Measurements from ENCODE around the gene NCL. TPM values are rescaled to one million over a fixed set of nuclear protein-coding genes. Genes with fewer than 3 reads are reported as not detected.

NCL gene
- 1,000 to 10,000 TPM in 2 of 3 donors, 100 to 1,000 TPM in 1; 982 to 1,306 (median 1,161) TPM for polyA plus RNA-seq (ENCODE audit: insufficient read length in 3 of 3)
- long read RNA-seq, donor 1, full-length matches to known transcripts: 25 of 5,483 reads
- long read RNA-seq, donor 1, partial matches to known transcripts: 5,253 of 5,483 reads
- long read RNA-seq, donor 1, other reads (novel, unspliced or antisense): 205 of 5,483 reads
- long read RNA-seq, donor 2, full-length matches to known transcripts: 31 of 4,946 reads
- long read RNA-seq, donor 2, partial matches to known transcripts: 4,699 of 4,946 reads
- long read RNA-seq, donor 2, other reads (novel, unspliced or antisense): 216 of 4,946 reads
- long read RNA-seq, donor 3, full-length matches to known transcripts: 87 of 6,688 reads
- long read RNA-seq, donor 3, partial matches to known transcripts: 6,356 of 6,688 reads
- long read RNA-seq, donor 3, other reads (novel, unspliced or antisense): 245 of 6,688 reads
- long read RNA-seq, donor 4, full-length matches to known transcripts: 70 of 4,911 reads
- long read RNA-seq, donor 4, partial matches to known transcripts: 4,653 of 4,911 reads
- long read RNA-seq, donor 4, other reads (novel, unspliced or antisense): 188 of 4,911 reads
- long read RNA-seq, donor 5: 0 reads
- long read RNA-seq, donor 6, full-length matches to known transcripts: 53 of 5,136 reads
- long read RNA-seq, donor 6, partial matches to known transcripts: 4,893 of 5,136 reads
- long read RNA-seq, donor 6, other reads (novel, unspliced or antisense): 190 of 5,136 reads
- long read RNA-seq, donor 7, full-length matches to known transcripts: 57 of 7,565 reads
- long read RNA-seq, donor 7, partial matches to known transcripts: 7,220 of 7,565 reads
- long read RNA-seq, donor 7, other reads (novel, unspliced or antisense): 288 of 7,565 reads
- long read RNA-seq, donor 8, full-length matches to known transcripts: 84 of 10,056 reads
- long read RNA-seq, donor 8, partial matches to known transcripts: 9,734 of 10,056 reads
- long read RNA-seq, donor 8, other reads (novel, unspliced or antisense): 238 of 10,056 reads
- long read RNA-seq, donor 9, full-length matches to known transcripts: 84 of 3,624 reads
- long read RNA-seq, donor 9, partial matches to known transcripts: 3,115 of 3,624 reads
- long read RNA-seq, donor 9, other reads (novel, unspliced or antisense): 425 of 3,624 reads
- long read RNA-seq, donor 10, full-length matches to known transcripts: 49 of 4,927 reads
- long read RNA-seq, donor 10, partial matches to known transcripts: 4,681 of 4,927 reads
- long read RNA-seq, donor 10, other reads (novel, unspliced or antisense): 197 of 4,927 reads
- long read RNA-seq, donor 11, full-length matches to known transcripts: 56 of 5,056 reads
- long read RNA-seq, donor 11, partial matches to known transcripts: 4,427 of 5,056 reads
- long read RNA-seq, donor 11, other reads (novel, unspliced or antisense): 573 of 5,056 reads
- long read RNA-seq, donor 12, full-length matches to known transcripts: 24 of 4,503 reads
- long read RNA-seq, donor 12, partial matches to known transcripts: 4,317 of 4,503 reads
- long read RNA-seq, donor 12, other reads (novel, unspliced or antisense): 162 of 4,503 reads
- long read RNA-seq, donor 13, full-length matches to known transcripts: 62 of 11,720 reads
- long read RNA-seq, donor 13, partial matches to known transcripts: 11,169 of 11,720 reads
- long read RNA-seq, donor 13, other reads (novel, unspliced or antisense): 489 of 11,720 reads
- long read RNA-seq, donor 14, full-length matches to known transcripts: 59 of 5,601 reads
- long read RNA-seq, donor 14, partial matches to known transcripts: 5,343 of 5,601 reads
- long read RNA-seq, donor 14, other reads (novel, unspliced or antisense): 199 of 5,601 reads
- long read RNA-seq, donor 15, full-length matches to known transcripts: 30 of 1,512 reads
- long read RNA-seq, donor 15, partial matches to known transcripts: 1,310 of 1,512 reads
- long read RNA-seq, donor 15, other reads (novel, unspliced or antisense): 172 of 1,512 reads
- long read RNA-seq, donor 16, full-length matches to known transcripts: 234 of 13,394 reads
- long read RNA-seq, donor 16, partial matches to known transcripts: 12,829 of 13,394 reads
- long read RNA-seq, donor 16, other reads (novel, unspliced or antisense): 331 of 13,394 reads

- peak in 9 of 11 donors; percentile 70 to 97 (median 87) for DNase-seq (ENCODE audit: extremely low read depth in 1 of 11, low read depth in 9 of 11, low spot score in 4 of 11)
Measured at GRCh38 chr2:231463698-231464575, at the start of gene NCL. TSS of gene NCL (minus strand) at chr2:231464484. CDS start at chr2:231464353, 131 bp downstream.

GRCh38 chr2:231513746-231514224 lies 49.5 kb upstream of the NCL start:
- DNase-seq (ENCODE audit: extremely low read depth in 1 of 11, low read depth in 9 of 11, low spot score in 4 of 11): no peak

GRCh38 chr2:231512222-231512621 lies 47.9 kb upstream of the NCL start:
- no peak for DNase-seq (ENCODE audit: extremely low read depth in 1 of 11, low read depth in 9 of 11, low spot score in 4 of 11)

GRCh38 chr2:231503766-231504165 lies 39.5 kb upstream of the NCL start:
- DNase-seq (ENCODE audit: extremely low read depth in 1 of 11, low read depth in 9 of 11, low spot score in 4 of 11): no peak

GRCh38 chr2:231502596-231502995 lies 38.3 kb upstream of the NCL start:
- no peak for DNase-seq (ENCODE audit: extremely low read depth in 1 of 11, low read depth in 9 of 11, low spot score in 4 of 11)

- DNase-seq (ENCODE audit: extremely low read depth in 1 of 11, low read depth in 9 of 11, low spot score in 4 of 11): no peak
Measured at GRCh38 chr2:231497651-231498050, 33.4 kb upstream of the NCL start.

- DNase-seq (ENCODE audit: extremely low read depth in 1 of 11, low read depth in 9 of 11, low spot score in 4 of 11): no peak
Measured at GRCh38 chr2:231494669-231495068, 30.4 kb upstream of the NCL start.

GRCh38 chr2:231490801-231491200 lies 26.5 kb upstream of the NCL start:
- DNase-seq (ENCODE audit: extremely low read depth in 1 of 11, low read depth in 9 of 11, low spot score in 4 of 11): no peak

- no peak for DNase-seq (ENCODE audit: extremely low read depth in 1 of 11, low read depth in 9 of 11, low spot score in 4 of 11)
Measured at GRCh38 chr2:231489990-231490389, 25.7 kb upstream of the NCL start.

- no peak for DNase-seq (ENCODE audit: extremely low read depth in 1 of 11, low read depth in 9 of 11, low spot score in 4 of 11)
Measured at GRCh38 chr2:231488331-231488730, 24.0 kb upstream of the NCL start.

- DNase-seq (ENCODE audit: extremely low read depth in 1 of 11, low read depth in 9 of 11, low spot score in 4 of 11): no peak
Measured at GRCh38 chr2:231486851-231487596, 22.7 kb upstream of the NCL start.

GRCh38 chr2:231483398-231484329 lies 19.4 kb upstream of the NCL start:
- no peak for DNase-seq (ENCODE audit: extremely low read depth in 1 of 11, low read depth in 9 of 11, low spot score in 4 of 11)

- DNase-seq (ENCODE audit: extremely low read depth in 1 of 11, low read depth in 9 of 11, low spot score in 4 of 11): peak in 7 of 11 donors; percentile 42 to 60 (median 55)
Measured at GRCh38 chr2:231482806-231483391, 18.6 kb upstream of the NCL start.

- DNase-seq (ENCODE audit: extremely low read depth in 1 of 11, low read depth in 9 of 11, low spot score in 4 of 11): no peak
Measured at GRCh38 chr2:231480781-231481180, 16.5 kb upstream of the NCL start.
